Activated CD8-positive, alpha-beta memory T cell treated with anti-CD3 and anti-CD28 coated beads, Interleukin-2, amount 50 U/mL, for 24 hours (primary cell): ENCODE measurements around the gene DCTN3.

Source experiments
- DNase-seq: peaks from one replicate; pipeline ENCODE4 v3.0.0-alpha.2; 2020; ENCODE audit errors: extremely low read depth

The DCTN3 gene

GRCh38 chr9:34623374-34624235 lies 3.3 kb upstream of the DCTN3 start:
- no peak for DNase-seq

- DNase-seq, result no peak
Observed at GRCh38 chr9:34615132-34615531, 5.2 kb downstream of the DCTN3 start.

GRCh38 chr9:34612788-34613390 lies 7.4 kb downstream of the DCTN3 start:
- DNase-seq, result peak; percentile 21

- peak; percentile 45 for DNase-seq
Observed at GRCh38 chr9:34611811-34612787, 8.2 kb downstream of the DCTN3 start, which contains the start of gene RPP25L. Gene RPP25L (minus strand): TSS chr9:34612097. CDS start chr9:34611296, 801 bp downstream.

- DNase-seq, result no peak
Observed at GRCh38 chr9:34611251-34611810, 9.0 kb downstream of the DCTN3 start.

GRCh38 chr9:34610434-34611206 lies 9.7 kb downstream of the DCTN3 start:
- DNase-seq, result no peak

- DNase-seq, result no peak
Observed at GRCh38 chr9:34607331-34607730, 13.0 kb downstream of the DCTN3 start.

- no peak for DNase-seq
Observed at GRCh38 chr9:34606905-34607304, 13.4 kb downstream of the DCTN3 start.

- DNase-seq, result no peak
Observed at GRCh38 chr9:34606190-34606589, 14.1 kb downstream of the DCTN3 start.

GRCh38 chr9:34603610-34604231 lies 16.6 kb downstream of the DCTN3 start:
- peak; percentile 49 for DNase-seq

- DNase-seq, result no peak
Observed at GRCh38 chr9:34601937-34602573, 18.2 kb downstream of the DCTN3 start.

GRCh38 chr9:34600908-34601307 lies 19.4 kb downstream of the DCTN3 start:
- DNase-seq, result no peak

- DNase-seq, result no peak
Observed at GRCh38 chr9:34599546-34599945, 20.7 kb downstream of the DCTN3 start.

GRCh38 chr9:34594177-34594576 lies 26.1 kb downstream of the DCTN3 start:
- DNase-seq, result no peak

- no peak for DNase-seq
Observed at GRCh38 chr9:34592895-34593601, 27.2 kb downstream of the DCTN3 start.

- DNase-seq, result no peak
Observed at GRCh38 chr9:34591917-34592866, 28.1 kb downstream of the DCTN3 start.

GRCh38 chr9:34591248-34591916 lies 28.9 kb downstream of the DCTN3 start:
- DNase-seq, result peak; percentile 40
